HG03097 (cell line): Measurements from ENCODE around the gene INTS6.
"Not testable (repeated sequence)": the region's sequence is repeated elsewhere in the genome, so short reads cannot be mapped to it uniquely, and the experiment has no call there.

Experiments used
- ATAC-seq: cut with Tn5 transposase; IDR thresholded peaks from one replicate; pipeline ENCODE4 v1.9.1; 2021; ENCODE audit not compliant: unreplicated experiment, low FRiP score

The INTS6 gene

DNA sequence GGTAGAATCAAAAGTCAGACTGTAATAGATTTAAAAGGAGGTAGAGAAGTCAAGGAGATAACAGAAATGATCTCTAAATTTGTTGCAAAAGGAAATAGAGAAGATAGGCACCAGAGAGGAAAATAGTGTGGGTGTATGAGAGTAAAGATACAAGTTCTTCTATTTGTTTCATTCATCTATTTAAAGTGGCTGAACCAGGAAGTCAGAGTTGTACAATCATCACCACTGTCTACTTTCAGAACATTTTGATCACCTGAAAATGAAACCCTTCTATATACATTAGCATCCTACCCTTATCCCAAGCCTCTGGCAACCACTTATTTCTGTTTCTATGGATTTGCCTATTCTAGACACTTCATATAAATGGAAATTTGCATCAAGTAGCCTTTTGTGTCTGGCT lies 36.7 kb downstream of the INTS6 start:
- no peak for ATAC-seq

DNA sequence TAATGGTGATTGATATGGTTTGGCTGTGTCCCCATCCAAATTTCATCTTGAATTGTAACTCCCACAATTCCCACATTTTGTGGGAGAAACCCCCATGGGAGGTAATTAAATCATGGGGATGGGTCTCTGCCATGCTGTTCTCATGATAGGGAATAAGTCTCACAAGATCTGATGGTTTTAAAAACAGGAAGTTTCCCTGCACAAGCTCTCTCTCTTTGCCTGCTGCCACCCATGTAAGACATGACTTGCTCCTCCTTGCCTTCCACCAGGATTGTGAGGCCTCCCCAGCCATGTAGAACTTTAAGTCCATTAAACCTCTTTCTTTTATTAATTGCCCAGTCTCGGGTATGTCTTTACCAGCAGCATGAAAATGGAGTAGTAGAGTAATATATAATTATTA lies 37.5 kb downstream of the INTS6 start:
- not testable (repeated sequence) for ATAC-seq

DNA sequence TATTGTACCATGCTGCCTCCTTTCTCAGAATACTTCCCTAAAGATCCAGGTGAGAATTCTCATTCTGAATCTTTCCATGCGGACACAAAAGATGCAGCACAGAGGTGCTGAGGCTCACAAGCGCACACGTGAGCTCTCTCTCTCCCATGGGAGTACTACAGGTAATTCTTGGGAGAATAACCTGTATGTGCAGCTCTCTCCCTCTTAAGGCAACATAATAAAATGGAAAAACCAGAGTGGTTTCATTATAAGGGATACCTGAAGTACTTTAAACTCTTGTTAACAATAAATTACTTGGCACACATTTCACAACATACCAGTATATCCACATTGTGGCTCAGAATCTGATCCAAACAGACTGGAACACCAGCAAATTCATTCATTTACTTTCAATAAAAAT lies 40.4 kb downstream of the INTS6 start:
- ATAC-seq: no peak

DNA sequence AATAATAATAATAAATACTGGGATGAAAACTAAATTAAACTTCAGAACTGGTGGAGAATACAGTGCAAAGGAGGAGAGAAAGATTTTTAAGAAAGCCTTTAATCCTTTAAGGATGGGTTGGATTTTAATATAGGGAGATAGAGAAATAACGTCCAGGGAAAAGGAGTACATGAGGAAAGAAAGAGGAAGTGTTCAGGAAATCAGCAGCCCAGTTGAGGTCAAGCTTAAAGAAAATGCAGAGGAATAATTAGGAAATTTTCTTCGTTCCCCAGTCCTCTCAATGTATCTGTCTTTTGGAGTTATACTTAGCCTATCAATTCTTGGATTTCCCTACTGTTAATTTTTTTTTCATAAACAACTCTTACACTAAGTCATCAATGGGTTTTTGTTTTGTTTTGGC lies 47.7 kb downstream of the INTS6 start:
- no peak for ATAC-seq

DNA sequence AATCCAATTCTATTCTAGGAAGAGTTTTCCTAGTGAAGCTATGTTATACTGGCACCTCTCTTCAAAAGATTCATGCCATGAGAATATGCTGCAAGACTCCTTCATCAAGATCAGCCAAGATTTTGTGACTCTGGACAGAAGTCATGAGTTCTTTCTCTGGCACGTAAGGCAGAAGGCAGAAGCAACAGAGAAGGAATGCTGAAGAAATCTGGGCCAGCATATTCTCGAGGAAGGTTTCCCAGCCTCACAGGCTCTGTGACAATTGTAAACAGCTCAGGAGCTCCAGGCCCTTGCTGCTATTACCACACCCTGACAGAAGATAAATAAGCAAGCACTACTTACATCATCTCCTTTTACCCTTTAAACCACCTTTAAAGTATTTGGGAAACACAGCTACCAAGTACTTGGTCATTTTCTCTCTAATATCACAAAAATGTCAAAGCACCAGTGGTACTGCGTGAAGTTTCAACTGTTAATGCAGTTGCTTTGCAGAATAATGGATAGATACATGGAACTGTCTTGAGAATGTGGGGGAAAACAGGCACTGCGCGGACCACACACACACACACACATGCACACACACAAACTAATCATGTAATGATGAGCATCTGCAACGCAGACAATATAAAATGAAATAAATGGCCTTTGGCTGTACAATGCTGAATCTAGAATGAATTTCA lies 55.4 kb downstream of the INTS6 start:
- no peak for ATAC-seq

DNA sequence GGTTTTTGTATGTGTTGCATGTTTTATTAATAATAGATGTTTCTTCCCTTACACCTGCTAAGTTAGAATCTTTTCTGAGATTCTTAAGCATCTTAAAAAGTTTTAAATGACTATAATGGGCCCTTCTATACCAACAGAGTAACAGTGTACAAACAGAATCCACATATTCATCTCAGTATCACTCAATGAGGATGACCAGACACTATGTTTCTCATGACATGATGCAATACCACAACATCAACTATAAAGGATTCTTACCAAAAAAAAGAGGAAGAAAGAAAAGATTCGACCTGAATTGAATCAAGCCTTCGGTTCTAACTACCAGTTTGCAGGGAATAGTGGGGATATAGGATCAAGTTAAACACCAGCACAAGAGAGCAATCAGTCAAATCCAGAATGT lies 56.5 kb downstream of the INTS6 start:
- ATAC-seq: no peak

DNA sequence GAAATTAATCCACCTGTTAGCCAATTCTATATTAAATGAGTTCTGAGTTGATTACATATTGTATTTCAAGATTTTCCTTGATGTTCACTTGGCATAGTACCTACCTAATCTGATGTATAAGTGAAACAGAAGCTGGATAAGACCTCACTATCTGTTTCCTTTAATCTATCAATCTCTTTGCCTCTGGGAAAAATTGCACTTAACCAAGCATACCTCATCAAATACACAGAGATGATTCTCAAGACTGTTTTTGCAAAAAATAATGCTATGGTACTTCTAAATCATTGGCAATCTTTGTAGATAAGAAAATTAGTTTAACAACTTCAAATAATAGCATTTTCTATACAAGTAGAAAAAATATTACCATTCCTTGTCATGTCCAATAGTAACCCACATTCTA lies 58.1 kb downstream of the INTS6 start:
- ATAC-seq: no peak

DNA sequence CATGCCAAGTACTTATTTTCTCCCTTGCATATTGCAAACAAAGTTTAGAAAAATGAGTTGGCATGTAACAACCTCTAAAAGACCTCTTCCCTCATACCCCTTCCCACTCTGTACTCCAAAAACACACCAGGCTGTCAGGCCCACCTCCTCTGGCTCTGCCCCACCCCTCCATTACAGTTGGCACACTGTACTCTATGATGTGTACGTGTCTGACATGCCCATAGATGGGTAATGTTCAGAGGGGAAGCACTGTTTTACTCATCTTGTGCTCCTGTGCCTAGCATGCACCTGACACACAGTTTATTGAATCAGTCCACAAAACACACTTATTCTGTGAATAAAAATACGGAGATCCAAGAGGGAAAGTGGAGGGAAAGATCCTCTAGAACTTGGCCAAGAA lies 67.7 kb downstream of the INTS6 start:
- no peak for ATAC-seq

DNA sequence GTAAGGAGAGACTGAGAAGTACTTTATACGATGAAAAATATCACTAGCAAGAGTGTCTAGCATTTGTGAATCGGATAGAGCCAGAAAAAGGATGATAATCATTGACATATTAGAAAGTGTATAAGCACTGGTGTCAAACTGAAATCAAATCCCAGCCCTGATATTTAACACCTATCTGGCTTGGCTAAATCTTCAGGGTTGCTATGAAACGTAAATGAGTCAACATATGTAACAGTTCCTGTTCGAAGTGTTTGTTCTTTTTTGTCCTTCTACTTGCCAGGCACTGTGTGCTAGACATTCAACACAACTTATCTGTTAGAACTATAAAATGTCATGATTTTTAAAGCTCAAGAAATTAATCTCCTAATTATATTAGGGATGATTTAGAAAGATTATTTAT lies 72.6 kb downstream of the INTS6 start:
- ATAC-seq: no peak

DNA sequence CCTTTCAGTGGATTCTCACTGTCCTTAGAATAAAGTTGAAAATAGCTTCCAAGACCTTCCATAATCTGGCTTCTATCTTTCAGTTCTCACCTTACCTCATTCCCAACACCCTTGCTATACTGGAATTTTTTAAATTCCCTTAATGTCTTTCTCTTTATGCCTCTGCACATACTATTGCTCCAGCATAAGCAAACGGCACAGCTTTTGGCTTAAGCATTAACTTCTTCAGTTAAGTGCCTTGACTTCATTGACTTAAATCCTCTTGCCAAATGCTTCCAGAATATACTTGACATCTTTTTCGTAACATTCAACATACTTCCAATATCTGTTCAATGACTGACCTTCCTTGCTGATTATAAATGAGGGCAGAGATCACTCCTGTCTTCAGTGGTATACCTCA lies 79.4 kb downstream of the INTS6 start:
- no peak for ATAC-seq

DNA sequence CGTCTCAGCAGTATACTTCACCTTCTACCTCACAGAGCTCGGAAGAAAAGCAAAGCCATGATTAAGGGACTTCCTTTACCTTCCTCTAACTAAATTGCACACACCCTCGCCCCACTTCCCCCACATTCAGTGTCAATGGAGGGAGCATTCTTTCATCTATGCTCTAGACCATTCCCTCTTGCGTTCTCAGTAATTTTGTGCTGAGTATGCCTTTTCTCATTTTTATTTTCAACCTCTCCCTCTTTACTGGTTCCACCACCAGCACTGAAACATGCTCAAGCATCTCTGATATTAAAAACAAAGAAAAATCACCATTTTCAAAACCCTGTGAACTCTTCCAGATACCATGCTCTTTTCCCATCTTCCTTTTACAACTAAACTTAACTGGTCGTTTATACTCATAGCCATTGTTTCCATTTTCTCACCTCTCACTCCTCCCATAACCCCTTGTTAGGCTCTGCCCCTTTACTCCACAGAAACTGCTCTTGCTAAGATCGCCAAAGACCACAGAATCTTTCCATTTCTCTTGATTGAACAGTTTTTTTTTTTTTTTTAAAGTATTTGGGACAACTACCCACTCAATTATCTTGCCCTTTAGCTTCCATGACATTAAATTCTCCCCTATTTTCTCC lies 81.0 kb downstream of the INTS6 start:
- no peak for ATAC-seq

DNA sequence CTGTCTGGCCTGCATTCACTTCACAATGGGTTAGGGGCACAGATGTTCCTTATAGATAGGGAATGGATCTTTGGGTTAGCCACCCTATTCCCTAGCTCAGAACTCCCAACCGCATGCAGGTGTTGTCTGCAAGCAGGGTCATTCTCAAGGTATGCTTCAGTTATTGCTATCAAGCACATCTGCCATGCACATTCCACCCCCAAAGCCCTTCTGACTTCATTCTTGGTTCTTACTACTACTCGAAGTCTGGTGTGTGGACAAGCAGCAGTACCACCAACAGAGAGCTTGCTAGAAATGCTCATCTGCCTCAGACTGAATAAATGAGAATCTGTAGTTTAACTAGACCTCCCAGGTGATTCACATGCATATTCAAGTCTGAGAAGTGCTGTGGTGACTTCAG lies 82.0 kb downstream of the INTS6 start:
- ATAC-seq: no peak

DNA sequence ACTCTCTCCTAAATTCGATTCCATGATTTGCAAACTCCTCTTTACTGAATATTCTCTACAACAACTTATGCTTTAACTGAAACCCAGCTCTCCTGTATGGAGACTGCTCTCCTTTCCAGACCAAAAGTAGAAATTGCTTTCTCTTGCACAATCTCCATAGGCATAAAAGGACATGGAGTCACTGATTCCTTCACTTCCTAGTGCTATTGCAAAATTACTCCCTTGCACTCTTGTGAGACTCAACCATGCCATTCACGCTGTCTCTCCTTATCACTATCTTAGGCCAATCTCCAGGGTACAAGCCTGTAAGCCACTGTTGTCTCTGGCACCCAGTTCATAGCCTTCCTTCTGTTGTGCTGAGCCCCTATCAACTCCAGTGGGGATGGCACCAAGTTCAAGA lies 82.7 kb downstream of the INTS6 start:
- no peak for ATAC-seq

DNA sequence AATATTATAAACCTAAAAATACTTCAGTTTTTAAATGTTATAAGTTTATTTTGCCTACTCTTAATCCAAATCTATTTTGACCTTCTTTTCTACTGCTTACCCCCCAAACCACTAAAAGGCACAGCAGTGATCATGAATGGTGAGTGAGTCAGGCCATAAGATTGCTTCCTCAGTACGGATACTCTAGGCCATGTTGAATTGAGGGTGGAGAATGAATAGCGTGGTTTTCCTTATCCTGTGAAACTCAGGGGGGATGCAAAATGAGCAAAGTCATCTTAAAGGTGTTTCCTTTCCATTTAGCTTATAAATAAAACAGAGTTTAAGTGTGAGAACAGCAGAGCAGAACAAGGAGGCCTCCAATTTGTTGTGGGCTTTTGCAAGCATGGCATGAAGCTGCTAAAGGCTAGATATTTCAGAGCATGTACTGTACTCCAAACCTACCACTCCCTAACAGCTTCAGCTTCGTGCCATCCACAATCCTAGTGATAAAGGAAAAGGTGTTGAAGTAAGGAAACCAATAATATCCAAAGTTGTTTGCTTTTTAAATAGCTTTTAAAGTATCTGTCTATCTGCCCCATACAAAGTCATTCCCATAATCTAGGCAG lies 88.3 kb downstream of the INTS6 start:
- ATAC-seq: no peak

DNA sequence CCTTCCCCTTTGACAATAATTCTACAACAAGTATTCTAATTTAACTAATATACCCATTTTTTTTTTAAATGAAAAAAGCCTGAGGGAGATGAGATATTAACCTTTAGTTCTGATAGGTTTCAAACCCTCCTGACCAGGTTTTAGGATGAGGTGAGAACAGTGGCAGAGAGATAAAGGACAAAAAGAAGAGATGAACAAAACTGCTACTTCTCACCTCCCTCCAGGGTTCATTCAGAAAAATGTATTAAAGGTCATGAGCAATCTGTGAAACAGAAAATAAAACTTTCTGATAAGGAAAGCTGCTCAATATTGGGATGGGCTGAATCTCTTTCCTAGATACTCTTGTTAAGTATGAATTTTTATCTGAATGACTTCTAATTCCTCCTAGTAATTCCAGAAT lies 89.2 kb downstream of the INTS6 start:
- ATAC-seq: no peak

DNA sequence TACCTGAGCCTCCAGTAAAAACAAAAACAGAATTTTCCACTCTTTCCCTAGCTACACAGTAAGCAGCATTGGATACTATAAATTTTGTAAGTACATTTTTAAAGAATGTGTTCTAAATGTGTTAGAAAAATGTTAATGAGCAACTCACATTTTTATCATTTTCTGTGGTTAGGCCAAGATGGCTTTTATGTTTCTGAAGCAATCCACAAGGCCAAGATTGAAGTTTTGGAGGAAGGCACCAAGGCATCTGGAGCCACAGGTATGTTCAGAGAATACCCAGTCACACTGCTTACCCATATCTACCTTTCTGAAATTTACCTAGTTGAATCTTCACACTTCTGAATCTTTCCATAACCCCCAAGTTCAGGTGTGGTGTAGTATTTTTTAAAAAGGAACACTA lies 91.7 kb downstream of the INTS6 start:
- no peak for ATAC-seq

DNA sequence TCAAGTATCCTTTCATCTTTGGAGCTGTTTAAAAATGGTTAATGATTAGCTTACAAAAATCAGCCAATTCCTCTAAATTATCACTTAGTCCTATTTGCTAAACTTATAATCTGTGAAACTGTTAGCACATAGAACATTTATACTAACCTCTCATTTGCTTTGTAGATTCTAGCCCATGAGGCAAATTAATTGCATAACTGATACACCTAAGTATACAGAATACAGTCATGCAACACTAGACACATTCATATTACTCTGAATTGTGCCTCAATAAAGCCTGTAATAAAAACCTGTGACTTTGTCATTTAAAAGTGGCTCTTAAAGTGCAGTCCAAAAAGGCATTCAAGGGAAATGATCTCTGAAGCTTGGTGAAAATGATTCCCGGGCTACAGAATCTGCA lies 92.3 kb downstream of the INTS6 start:
- no peak for ATAC-seq

DNA sequence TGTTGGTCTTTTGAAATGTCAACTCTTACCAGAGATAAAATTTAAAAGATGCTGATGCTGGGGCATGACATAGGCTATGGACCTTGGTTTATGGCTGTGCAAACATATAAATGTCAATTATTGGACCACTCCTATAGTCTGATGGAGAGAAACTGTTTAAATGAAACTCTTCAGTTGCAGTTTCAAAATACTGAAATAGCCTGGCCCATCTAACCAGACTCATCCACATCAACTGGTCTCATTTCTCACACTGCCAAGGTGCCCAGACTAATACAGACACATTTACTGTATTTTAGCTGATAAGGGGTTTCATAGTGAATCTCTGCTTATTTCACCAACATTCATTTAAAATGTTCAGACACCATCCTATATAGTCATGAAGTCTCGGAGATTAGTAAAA lies 93.5 kb downstream of the INTS6 start:
- ATAC-seq: no peak

DNA sequence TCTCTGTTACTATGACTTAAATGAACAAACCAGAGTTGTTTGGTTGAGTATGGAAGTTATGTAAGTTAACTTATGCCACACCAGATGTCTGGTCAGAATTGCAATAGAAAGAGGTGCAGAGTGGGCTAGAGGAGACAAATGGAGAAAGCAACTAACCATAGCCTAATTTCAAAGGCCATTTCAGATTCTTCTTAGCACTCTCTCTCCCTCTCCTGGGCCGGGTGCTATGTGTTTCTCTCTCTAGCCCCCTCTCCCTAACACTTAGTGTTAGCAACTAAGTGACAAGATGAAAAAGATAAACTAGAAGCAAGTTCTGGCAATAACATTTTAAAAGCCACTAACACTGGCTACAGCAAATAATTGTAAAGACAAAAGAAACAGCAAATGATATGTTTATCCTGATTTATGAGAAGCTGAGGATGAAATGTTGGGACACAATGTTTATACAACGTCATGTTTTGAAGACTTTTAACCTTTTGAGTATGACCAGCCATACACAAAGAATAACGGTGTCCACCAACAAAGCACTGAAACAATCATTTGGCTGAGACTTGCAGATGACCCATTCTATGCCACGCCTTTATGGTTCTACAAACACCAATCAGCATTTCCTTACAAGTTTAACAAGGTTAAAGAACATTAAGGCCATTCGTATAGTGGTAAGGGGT lies 94.8 kb downstream of the INTS6 start:
- no peak for ATAC-seq

DNA sequence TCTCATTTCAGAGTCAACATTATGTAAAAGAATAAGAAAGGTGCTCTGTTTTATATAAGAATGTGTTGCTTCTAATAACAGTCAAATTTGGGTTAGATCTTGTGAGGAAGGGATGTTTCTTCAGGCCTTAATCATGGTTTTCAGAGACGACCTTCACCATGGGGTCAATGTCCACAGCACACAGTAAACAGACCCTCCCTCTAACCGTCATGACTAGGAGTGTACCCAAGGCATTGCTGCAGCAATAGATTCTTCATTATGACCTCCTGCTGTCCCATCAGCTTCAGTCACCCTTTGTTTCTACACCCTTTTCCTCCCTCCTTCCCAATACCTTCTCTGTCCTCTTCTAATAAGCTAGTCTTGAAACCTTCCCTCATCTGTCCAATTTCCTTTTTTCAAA lies 97.6 kb downstream of the INTS6 start:
- no peak for ATAC-seq

DNA sequence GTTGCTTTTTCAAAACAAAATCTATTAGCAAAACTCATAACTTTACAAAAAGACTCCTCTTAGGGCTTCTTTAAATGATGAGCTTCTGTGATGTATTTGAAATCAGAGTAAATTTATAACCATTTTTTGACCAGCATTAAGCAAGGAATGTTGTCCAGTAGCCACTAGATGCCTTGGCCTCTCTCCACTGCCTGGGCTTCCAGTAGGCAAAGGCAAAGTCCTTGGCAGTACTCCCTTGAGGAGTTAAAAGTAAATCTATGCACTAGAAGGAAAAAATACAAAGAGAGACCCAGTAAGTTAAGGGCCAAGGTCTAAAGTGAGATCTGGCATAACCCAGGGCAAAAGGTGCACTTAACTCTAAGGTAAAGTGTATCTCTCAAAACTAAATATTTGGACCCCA lies 103.8 kb downstream of the INTS6 start:
- no peak for ATAC-seq
